Esophagus squamous epithelium (tissue), 4 donors: ENCODE results near the gene PKP4.

Source experiments
- CTCF ChIP-seq, 6 experiments: fragments of 450-650 bp in 4 of 6; fragments of 200-600 bp in 2 of 6; sonication (generic) in 2 of 6; IDR thresholded peaks; one replicate each; pipeline ENCODE4 v1.5.1; 2016 to 2019; ENCODE audit warnings: antibody characterized with exemption in 6 of 6, mild to moderate bottlenecking in 4 of 6, moderate library complexity in 4 of 6
- POLR2A ChIP-seq, 4 donors: fragments of 450-650 bp; IDR thresholded peaks; one replicate each; pipeline ENCODE4 v1.6.1; 2017; ENCODE audit warnings: antibody characterized with exemption in 4 of 4, mild to moderate bottlenecking in 4 of 4, moderate library complexity in 3 of 4

DNA sequence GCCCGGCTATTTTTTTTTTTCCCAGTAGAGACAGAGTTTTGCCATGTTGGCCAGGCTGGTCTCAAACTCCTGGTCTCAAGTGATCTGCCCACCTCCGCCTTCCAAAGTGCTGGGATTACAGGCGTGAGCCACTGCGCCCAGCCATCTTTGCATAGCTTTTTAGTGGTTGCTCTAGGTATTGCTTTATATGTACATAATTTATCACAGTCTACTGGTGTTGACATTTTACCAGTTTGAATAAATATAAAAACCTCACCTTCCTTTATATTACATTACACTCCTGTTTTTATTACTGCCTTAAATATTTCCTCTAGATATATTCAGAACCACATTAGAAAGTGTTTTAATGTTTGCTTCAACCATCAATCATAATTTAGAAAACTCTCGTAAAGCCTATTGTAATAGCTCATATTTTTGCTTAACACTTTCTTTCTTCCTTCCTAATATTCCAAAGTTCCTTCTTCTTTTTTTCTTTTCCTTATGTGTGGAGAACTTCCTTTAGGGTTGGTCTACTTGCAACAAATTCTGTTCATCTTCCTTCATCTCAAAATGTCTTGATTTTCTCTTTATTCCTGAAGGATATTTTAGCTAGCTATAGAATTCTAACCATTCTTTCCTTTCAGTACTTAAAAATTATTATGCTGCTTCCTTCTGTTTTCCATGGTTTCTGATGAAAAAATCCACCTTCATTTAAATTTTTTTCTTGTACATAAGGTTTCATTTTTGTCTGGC lies 256.2 kb downstream of the PKP4 start:
- TF ChIP-seq CTCF (IDR thresholded peaks at IDR 0.05): no peak
- TF ChIP-seq POLR2A (IDR thresholded peaks at IDR 0.05): no peak
